Upper lobe of right lung (tissue), 1 donor: ENCODE data around the gene PLAGL1. TPM values are rescaled to one million over a fixed set of nuclear protein-coding genes. Genes with fewer than 3 reads are reported as not detected.

Source experiments
- ATAC-seq: fragments of 200-7000 bp; cut with Tn5 transposase; one replicate; pipeline ENCODE4 v1.9.1; 2020; ENCODE audit warnings: mild to moderate bottlenecking, moderate library complexity
- DNase-seq: peaks from one replicate; pipeline ENCODE4 v3.0.0-alpha.2; 2020
- H3K27ac ChIP-seq: fragments of 200-600 bp; one replicate; pipeline ENCODE4 v1.8.0; 2022
- H3K27me3 ChIP-seq: fragments of 200-600 bp; one replicate; pipeline ENCODE4 v1.8.0; 2022; ENCODE audit warnings: mild to moderate bottlenecking
- H3K36me3 ChIP-seq: fragments of 200-600 bp; one replicate; pipeline ENCODE4 v1.8.0; 2022
- H3K4me1 ChIP-seq: fragments of 200-600 bp; one replicate; pipeline ENCODE4 v1.8.0; 2022
- H3K4me3 ChIP-seq: fragments of 200-600 bp; one replicate; pipeline ENCODE4 v1.8.0; 2022; ENCODE audit warnings: mild to moderate bottlenecking
- H3K9me3 ChIP-seq: fragments of 200-600 bp; one replicate; pipeline ENCODE4 v1.8.0; 2022
- intact Hi-C: fragments of 100-400 bp; cut with DNase I; formaldehyde crosslinking; loops from one replicate; pipeline ENCODE4 v1.11.0; 2022
- total RNA-seq: library from RNA; stranded (reverse); fragmentation: NEBNext Ultra II Directional; extraction: Animal tissue kit (Norgen Biotek cat#: 25700); gene quantifications from one replicate; pipeline ENCODE4 v1.2.1, GENCODE V29; 2021
- TF ChIP-seq, protein P1 (sequence below): fragments of 200-600 bp; IDR thresholded peaks from one replicate; pipeline ENCODE4 v1.8.0; 2022; ENCODE audit warnings: antibody characterized with exemption
- donor health status: DM: no; HTN: yes; CAD: no; lungs with severe emphysema.

PLAGL1 gene
- total RNA-seq, 1 donor from 2014 or later, result 34.8 TPM

- ATAC-seq (peak; percentile 26), DNase-seq (no peak)
- H3K9me3 ChIP-seq, result no peaks in the 10 kb centered on the region
- H3K27me3 ChIP-seq, result no peaks in the 10 kb centered on the region
- intact Hi-C loops, result no loop called here
- H3K27ac ChIP-seq, result peak overlapping the region; percentile 33
- no peaks in the 10 kb centered on the region for H3K36me3 ChIP-seq
- H3K4me1 ChIP-seq, result no peaks in the 10 kb centered on the region
- TF ChIP-seq, protein P1, sequence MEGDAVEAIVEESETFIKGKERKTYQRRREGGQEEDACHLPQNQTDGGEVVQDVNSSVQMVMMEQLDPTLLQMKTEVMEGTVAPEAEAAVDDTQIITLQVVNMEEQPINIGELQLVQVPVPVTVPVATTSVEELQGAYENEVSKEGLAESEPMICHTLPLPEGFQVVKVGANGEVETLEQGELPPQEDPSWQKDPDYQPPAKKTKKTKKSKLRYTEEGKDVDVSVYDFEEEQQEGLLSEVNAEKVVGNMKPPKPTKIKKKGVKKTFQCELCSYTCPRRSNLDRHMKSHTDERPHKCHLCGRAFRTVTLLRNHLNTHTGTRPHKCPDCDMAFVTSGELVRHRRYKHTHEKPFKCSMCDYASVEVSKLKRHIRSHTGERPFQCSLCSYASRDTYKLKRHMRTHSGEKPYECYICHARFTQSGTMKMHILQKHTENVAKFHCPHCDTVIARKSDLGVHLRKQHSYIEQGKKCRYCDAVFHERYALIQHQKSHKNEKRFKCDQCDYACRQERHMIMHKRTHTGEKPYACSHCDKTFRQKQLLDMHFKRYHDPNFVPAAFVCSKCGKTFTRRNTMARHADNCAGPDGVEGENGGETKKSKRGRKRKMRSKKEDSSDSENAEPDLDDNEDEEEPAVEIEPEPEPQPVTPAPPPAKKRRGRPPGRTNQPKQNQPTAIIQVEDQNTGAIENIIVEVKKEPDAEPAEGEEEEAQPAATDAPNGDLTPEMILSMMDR, result no peak
- peak overlapping the region; percentile 60 for H3K4me3 ChIP-seq
Observed at GRCh38 chr6:144006736-144007477, 1.2 kb downstream of the PLAGL1 start.

GRCh38 chr6:143999406-143999805, 8.7 kb downstream of the PLAGL1 start:
- Histone ChIP-seq H3K36me3 (no peaks in the 10 kb centered on the region), H3K27ac (no peak overlapping the region), H3K4me1 (no peaks in the 10 kb centered on the region), H3K27me3 (no peaks in the 10 kb centered on the region), H3K9me3 (no peaks in the 10 kb centered on the region), H3K4me3 (no peak overlapping the region)
- TF ChIP-seq, protein P1, result no peak
- intact Hi-C loops, result no loop called here
- DNase-seq (no peak), ATAC-seq (no peak)

DNA sequence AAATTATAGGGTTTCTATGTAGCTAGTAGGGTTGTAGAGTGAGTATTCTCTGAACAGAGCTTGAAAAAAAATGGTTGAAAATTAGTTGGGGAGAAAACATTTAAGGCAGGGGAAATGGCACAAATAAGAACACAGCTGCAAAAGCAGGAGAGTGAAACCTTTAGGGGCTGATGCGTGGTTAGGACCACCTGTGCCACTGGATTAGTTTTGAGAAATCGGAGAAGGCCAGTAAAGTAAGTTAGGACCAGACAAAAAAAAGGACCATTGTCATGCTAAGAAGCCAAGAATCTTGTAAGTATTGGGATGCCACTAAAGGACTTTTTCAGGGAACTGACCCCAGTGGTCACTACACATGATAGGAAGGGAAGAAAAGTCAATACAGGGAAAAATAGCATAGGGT, 9.4 kb downstream of the PLAGL1 start:
- DNase-seq, result no peak
- no peak for ATAC-seq
- no peaks in the 10 kb centered on the region for H3K27me3 ChIP-seq
- intact Hi-C loops, result no loop called here
- H3K4me3 ChIP-seq, result no peak overlapping the region
- no peaks in the 10 kb centered on the region for H3K4me1 ChIP-seq
- TF ChIP-seq, protein P1, result no peak
- H3K36me3 ChIP-seq, result no peaks in the 10 kb centered on the region
- no peaks in the 10 kb centered on the region for H3K9me3 ChIP-seq
- no peak overlapping the region for H3K27ac ChIP-seq

DNA sequence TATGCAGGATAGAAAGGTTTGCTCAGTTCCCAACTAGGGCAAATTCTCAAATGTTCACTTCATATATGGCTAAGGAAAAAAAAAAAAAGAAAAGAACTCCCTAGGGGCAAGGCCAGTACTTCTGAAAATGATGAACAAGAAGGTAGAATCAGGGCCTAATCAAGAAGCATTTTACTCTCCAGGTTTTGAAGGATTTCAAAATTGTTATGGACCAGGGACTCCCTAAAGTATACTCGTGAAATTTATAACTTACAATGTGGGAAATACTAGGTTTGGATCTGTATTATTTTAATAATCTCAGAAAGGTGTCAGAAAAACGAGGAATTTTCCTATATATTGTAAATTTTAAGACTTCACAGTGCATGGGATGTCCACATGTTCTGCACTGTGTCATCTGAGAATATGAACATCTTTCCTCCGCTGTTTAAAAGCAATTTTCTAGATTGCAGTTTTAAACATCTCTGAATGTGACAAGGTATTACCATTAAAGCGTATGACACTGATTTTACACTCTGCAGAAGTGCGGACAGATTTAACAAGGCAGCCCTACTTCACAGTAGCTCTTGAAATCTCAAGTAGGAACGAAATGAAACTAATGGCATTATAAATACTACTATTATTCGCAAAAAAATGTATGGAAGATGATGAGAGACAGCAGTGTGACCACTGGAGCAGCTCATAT, 14.0 kb downstream of the PLAGL1 start:
- TF ChIP-seq, protein P1, result no peak
- intact Hi-C loops, result no loop called here

DNA sequence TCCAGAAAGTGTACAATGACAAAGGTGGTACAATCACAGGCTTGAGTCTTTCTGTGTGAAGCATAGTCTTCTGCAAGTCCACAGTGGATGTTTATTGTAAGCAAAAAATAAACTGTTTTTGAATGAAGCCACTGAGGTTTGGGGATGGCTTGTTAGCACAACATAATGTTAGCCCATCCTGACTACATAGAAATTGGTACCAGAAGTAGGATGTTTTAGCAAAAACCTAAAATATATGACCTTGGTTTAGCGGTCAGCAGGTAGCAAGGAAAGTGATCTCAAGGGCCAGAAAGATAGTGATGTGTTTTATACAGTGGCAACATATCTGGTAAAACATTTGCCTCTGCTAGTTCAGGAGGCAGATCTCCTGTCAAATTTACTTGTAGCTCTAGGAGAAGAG, 15.8 kb downstream of the PLAGL1 start:
- H3K9me3 ChIP-seq, result no peaks in the 10 kb centered on the region
- no peaks in the 10 kb centered on the region for H3K27me3 ChIP-seq
- intact Hi-C loops, result no loop called here
- no peak overlapping the region for H3K4me3 ChIP-seq
- no peak overlapping the region for H3K27ac ChIP-seq
- H3K4me1 ChIP-seq, result no peaks in the 10 kb centered on the region
- H3K36me3 ChIP-seq, result no peaks in the 10 kb centered on the region
- no peak for DNase-seq
- no peak for ATAC-seq
- TF ChIP-seq, protein P1, result no peak

More for the DNA sequence above, 14.0 kb downstream of the PLAGL1 start:
- ATAC-seq (no peak), DNase-seq (no peak)
- H3K27me3 ChIP-seq, result no peaks in the 10 kb centered on the region
- H3K9me3 ChIP-seq, result no peaks in the 10 kb centered on the region
- no peaks in the 10 kb centered on the region for H3K36me3 ChIP-seq
- no peak overlapping the region for H3K4me3 ChIP-seq
- H3K4me1 ChIP-seq, result no peaks in the 10 kb centered on the region
- no peak overlapping the region for H3K27ac ChIP-seq
